Prostate gland (tissue), 2 donors: ENCODE results near the gene AFM. TPM values are rescaled to one million over a fixed set of nuclear protein-coding genes. Genes with fewer than 3 reads are reported as not detected.

Experiments
- DNase-seq: peaks from one replicate; pipeline ENCODE4 v3.0.0-alpha.2; 2019; ENCODE audit warnings: low spot score
- H3K27ac ChIP-seq, 2 donors: fragments of 200-600 bp; sonication (generic); 2 replicates each; pipeline ENCODE4 v1.5.1; 2017 to 2019
- H3K27me3 ChIP-seq: fragments of 200-600 bp; sonication (generic); replicated peaks from 2 replicates; pipeline ENCODE4 v1.5.1; 2019; ENCODE audit not compliant: insufficient read depth
- H3K36me3 ChIP-seq, 2 donors: fragments of 200-600 bp; sonication (generic); 1 replicate in 1 of 2; 2 replicates in 1 of 2; pipeline versions ENCODE4 v1.5.1 to v1.8.1; 2017 to 2019
- H3K4me1 ChIP-seq: fragments of 200-600 bp; sonication (generic); replicated peaks from 2 replicates; pipeline ENCODE4 v1.5.1; 2019
- H3K4me3 ChIP-seq, 2 donors: fragments of 200-600 bp; sonication (generic); 2 replicates each; pipeline ENCODE4 v1.5.1; 2017 to 2019
- H3K9me3 ChIP-seq: fragments of 200-600 bp; sonication (generic); 2 replicates; pipeline ENCODE4 v1.5.1; 2017
- POLR2A ChIP-seq: fragments of 450-650 bp; IDR thresholded peaks from one replicate; pipeline ENCODE4 v1.6.1; 2016; ENCODE audit warnings: antibody characterized with exemption, mild to moderate bottlenecking
- POLR2AphosphoS5 ChIP-seq: sonication (generic); formaldehyde crosslinking; IDR thresholded peaks from one replicate; pipeline ENCODE4 v1.6.1; 2017; ENCODE audit warnings: antibody characterized with exemption
- WGBS: methylation state at CpG from one replicate; pipeline ENCODE4 v1.1.5; 2018; 5-methylcytosine and 5-hydroxymethylcytosine counted together
- intact Hi-C: fragments of 100-400 bp; cut with DNase I; formaldehyde crosslinking; loops from one replicate; pipeline ENCODE4 v1.14.2; 2022
- total RNA-seq, 2 donors: library from RNA; depleted of rRNA; stranded (reverse); fragments of >200 nt; gene quantifications; one replicate each; pipeline ENCODE4 v1.1.0, GENCODE V29; 2016
- TF ChIP-seq, protein P1 (sequence below), 4 experiments: fragments of 200-600 bp in 2 of 4; fragments of 450-650 bp in 2 of 4; sonication (generic) in 2 of 4; IDR thresholded peaks; 1 replicate in 3 of 4; 2 replicates in 1 of 4; pipeline ENCODE4 v1.5.1; 2016 to 2019; ENCODE audit warnings: antibody characterized with exemption in 4 of 4, mild to moderate bottlenecking in 2 of 4, moderate library complexity in 2 of 4

Gene AFM
- total RNA-seq, 2 donors from 2014 or later, result not detected

- H3K27me3 ChIP-seq, result no peaks in the 10 kb centered on the region
- intact Hi-C loops, result no loop called here
- no peak overlapping the region for H3K4me3 ChIP-seq
- WGBS, result 74% methylated on average over 3 of the region's 3 CpGs
- no peak for DNase-seq
- H3K27ac ChIP-seq, result no peak overlapping the region
- no peaks in the 10 kb centered on the region for H3K4me1 ChIP-seq
- H3K9me3 ChIP-seq, result no peaks in the 10 kb centered on the region
- TF ChIP-seq, protein P1, sequence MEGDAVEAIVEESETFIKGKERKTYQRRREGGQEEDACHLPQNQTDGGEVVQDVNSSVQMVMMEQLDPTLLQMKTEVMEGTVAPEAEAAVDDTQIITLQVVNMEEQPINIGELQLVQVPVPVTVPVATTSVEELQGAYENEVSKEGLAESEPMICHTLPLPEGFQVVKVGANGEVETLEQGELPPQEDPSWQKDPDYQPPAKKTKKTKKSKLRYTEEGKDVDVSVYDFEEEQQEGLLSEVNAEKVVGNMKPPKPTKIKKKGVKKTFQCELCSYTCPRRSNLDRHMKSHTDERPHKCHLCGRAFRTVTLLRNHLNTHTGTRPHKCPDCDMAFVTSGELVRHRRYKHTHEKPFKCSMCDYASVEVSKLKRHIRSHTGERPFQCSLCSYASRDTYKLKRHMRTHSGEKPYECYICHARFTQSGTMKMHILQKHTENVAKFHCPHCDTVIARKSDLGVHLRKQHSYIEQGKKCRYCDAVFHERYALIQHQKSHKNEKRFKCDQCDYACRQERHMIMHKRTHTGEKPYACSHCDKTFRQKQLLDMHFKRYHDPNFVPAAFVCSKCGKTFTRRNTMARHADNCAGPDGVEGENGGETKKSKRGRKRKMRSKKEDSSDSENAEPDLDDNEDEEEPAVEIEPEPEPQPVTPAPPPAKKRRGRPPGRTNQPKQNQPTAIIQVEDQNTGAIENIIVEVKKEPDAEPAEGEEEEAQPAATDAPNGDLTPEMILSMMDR (IDR thresholded peaks at IDR 0.05), result no peak
- no peaks in the 10 kb centered on the region for H3K36me3 ChIP-seq
Observed at GRCh38 chr4:73518340-73518739, 36.8 kb downstream of the AFM start.

- no peaks in the 10 kb centered on the region for H3K36me3 ChIP-seq
- intact Hi-C loops, result no loop called here
- H3K9me3 ChIP-seq, result no peaks in the 10 kb centered on the region
- WGBS, result 51% methylated on average over 4 of the region's 4 CpGs
- H3K27me3 ChIP-seq, result no peaks in the 10 kb centered on the region
- H3K4me1 ChIP-seq, result no peaks in the 10 kb centered on the region
- DNase-seq, result no peak
- H3K4me3 ChIP-seq, result no peak overlapping the region
- TF ChIP-seq, protein P1 (IDR thresholded peaks at IDR 0.05), result no peak
- TF ChIP-seq POLR2AphosphoS5, result no peak
- TF ChIP-seq POLR2A, result no peak
- no peak overlapping the region for H3K27ac ChIP-seq
Observed at GRCh38 chr4:73520821-73521220, 39.3 kb downstream of the AFM start.

DNA sequence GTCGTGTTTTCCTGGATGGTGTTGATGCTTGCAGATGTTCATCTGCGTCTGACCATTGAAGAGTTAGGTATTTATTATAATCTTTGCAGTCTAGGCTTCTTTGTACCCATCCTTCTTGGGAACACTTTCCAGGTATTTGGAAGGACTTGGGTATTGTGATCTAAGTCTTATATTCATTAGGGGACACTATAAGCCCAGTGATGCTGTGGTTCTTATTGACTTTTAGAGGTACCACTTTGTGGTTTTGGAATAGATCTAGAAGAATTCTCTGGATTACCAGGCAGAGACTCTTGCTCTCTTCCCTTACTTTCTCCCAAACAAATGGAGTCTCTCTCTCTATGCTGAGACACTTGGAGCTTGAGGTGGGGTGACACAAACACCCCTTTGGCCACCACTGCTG lies 41.6 kb downstream of the AFM start:
- TF ChIP-seq, protein P1 (IDR thresholded peaks at IDR 0.05), result no peak
- TF ChIP-seq POLR2AphosphoS5, result no peak
- TF ChIP-seq POLR2A, result no peak
- no peak overlapping the region for H3K4me3 ChIP-seq
- no peaks in the 10 kb centered on the region for H3K36me3 ChIP-seq
- intact Hi-C loops, result no loop called here
- WGBS, result 90% methylated on average over 2 of the region's 2 CpGs
- no peaks in the 10 kb centered on the region for H3K9me3 ChIP-seq
- no peaks in the 10 kb centered on the region for H3K27me3 ChIP-seq
- no peak overlapping the region for H3K27ac ChIP-seq
- DNase-seq, result no peak
- H3K4me1 ChIP-seq, result no peaks in the 10 kb centered on the region

- WGBS, result 78% methylated on average over 1 of the region's 1 CpG
- no peak for DNase-seq
- no peaks in the 10 kb centered on the region for H3K9me3 ChIP-seq
- H3K4me3 ChIP-seq, result no peak overlapping the region
- no peaks in the 10 kb centered on the region for H3K4me1 ChIP-seq
- no peak for TF ChIP-seq POLR2A
- no peak for TF ChIP-seq POLR2AphosphoS5
- TF ChIP-seq, protein P1 (IDR thresholded peaks at IDR 0.05), result no peak
- H3K27me3 ChIP-seq, result no peaks in the 10 kb centered on the region
- intact Hi-C loops, result no loop called here
- no peak overlapping the region for H3K27ac ChIP-seq
- H3K36me3 ChIP-seq, result no peaks in the 10 kb centered on the region
Observed at GRCh38 chr4:73525611-73526010, 44.1 kb downstream of the AFM start.

DNA sequence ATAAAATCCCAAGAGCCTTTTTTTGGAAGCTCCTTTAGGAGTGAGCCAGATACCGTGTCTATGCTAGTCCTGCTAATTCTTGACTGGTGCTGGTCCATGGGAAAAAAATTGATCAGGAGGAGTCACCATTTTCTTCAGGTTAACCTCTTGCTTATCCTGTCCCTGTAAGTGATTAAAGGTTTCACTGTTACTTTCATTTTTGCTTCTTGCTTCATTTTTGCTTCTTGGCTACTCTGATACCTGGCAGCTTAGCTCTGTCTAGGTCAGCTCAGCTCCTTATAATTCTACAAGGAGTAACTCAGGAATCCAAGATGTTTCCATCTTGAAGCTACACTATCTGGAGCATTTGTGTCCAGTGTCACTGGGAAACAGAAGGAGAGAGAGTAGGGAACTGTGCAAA lies 45.7 kb downstream of the AFM start:
- H3K27me3 ChIP-seq, result no peaks in the 10 kb centered on the region
- TF ChIP-seq, protein P1 (IDR thresholded peaks at IDR 0.05), result no peak
- TF ChIP-seq POLR2A (no peak), POLR2AphosphoS5 (no peak)
- intact Hi-C loops, result no loop called here
- DNase-seq, result no peak
- H3K9me3 ChIP-seq, result no peaks in the 10 kb centered on the region
- 90% methylated on average over 1 of the region's 1 CpG for WGBS
- H3K27ac ChIP-seq, result no peak overlapping the region
- H3K4me1 ChIP-seq, result no peaks in the 10 kb centered on the region
- H3K4me3 ChIP-seq, result no peak overlapping the region
- no peaks in the 10 kb centered on the region for H3K36me3 ChIP-seq
